ENCODE measurements around the gene NNMT.

NNMT gene

GRCh38 chr11:114348200-114349191, 52.3 kb downstream of the NNMT start:
- no peak overlapping the region for H3K9ac ChIP-seq (ENCODE audit: low read depth, low read length)

DNA sequence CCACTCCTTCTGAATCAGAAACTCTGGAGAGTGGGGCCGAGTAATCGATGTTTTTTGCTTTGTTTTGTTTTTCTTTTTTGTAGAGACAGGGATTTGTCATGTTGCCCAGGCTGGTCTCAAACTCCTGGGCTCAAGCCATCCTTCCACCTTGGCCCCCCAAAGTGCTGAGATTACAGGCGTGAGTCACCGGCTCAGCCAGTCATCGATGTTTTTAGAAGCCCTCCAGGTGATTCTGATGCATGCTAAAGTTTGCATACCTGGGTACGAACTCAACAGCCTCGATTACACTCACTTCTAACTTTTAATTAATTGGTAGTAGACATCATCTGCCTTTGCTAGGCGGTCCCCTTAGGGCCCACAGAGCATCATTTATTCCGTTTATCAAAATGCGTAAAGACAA, 53.8 kb downstream of the NNMT start:
- Histone ChIP-seq H3K4me1 (ENCODE audit: insufficient read depth, low read length) (peaks cover 3% of the 10 kb centered on the region), H3K9me3 (ENCODE audit: control insufficient read depth, insufficient read depth, low read length) (no peaks in the 10 kb centered on the region; the same call in 1 of the 2 replicates), H3K36me3 (ENCODE audit: insufficient read depth, low read length) (no peaks in the 10 kb centered on the region), H3K9ac (ENCODE audit: low read depth, low read length) (no peak overlapping the region)

More at GRCh38 chr11:114348200-114349191, 52.3 kb downstream of the NNMT start:
- H3K9me3 ChIP-seq (ENCODE audit: control insufficient read depth, insufficient read depth, low read length): no peaks in the 10 kb centered on the region; the same call in 1 of the 2 replicates
- H3K4me1 ChIP-seq (ENCODE audit: insufficient read depth, low read length): peaks cover 3% of the 10 kb centered on the region
- no peaks in the 10 kb centered on the region for H3K36me3 ChIP-seq (ENCODE audit: insufficient read depth, low read length)

- Histone ChIP-seq H3K36me3 (ENCODE audit: insufficient read depth, low read length) (no peaks in the 10 kb centered on the region), H3K9ac (ENCODE audit: low read depth, low read length) (no peak overlapping the region), H3K4me1 (ENCODE audit: insufficient read depth, low read length) (peaks cover 3% of the 10 kb centered on the region), H3K9me3 (ENCODE audit: control insufficient read depth, insufficient read depth, low read length) (no peaks in the 10 kb centered on the region)
Measured at GRCh38 chr11:114353443-114353842, 57.2 kb downstream of the NNMT start.

- Histone ChIP-seq H3K9ac (ENCODE audit: low read depth, low read length) (no peak overlapping the region), H3K9me3 (ENCODE audit: control insufficient read depth, insufficient read depth, low read length) (no peaks in the 10 kb centered on the region), H3K4me1 (ENCODE audit: insufficient read depth, low read length) (peaks cover 3% of the 10 kb centered on the region), H3K36me3 (ENCODE audit: insufficient read depth, low read length) (no peaks in the 10 kb centered on the region)
Measured at GRCh38 chr11:114354076-114354475, 57.9 kb downstream of the NNMT start.

GRCh38 chr11:114358716-114359115, 62.5 kb downstream of the NNMT start:
- Histone ChIP-seq H3K36me3 (ENCODE audit: insufficient read depth, low read length) (no peaks in the 10 kb centered on the region), H3K9me3 (ENCODE audit: control insufficient read depth, insufficient read depth, low read length) (no peaks in the 10 kb centered on the region), H3K9ac (ENCODE audit: low read depth, low read length) (no peak overlapping the region), H3K4me1 (ENCODE audit: insufficient read depth, low read length) (no peaks in the 10 kb centered on the region)

- Histone ChIP-seq H3K9ac (ENCODE audit: low read depth, low read length) (no peak overlapping the region), H3K36me3 (ENCODE audit: insufficient read depth, low read length) (no peaks in the 10 kb centered on the region), H3K9me3 (ENCODE audit: control insufficient read depth, insufficient read depth, low read length) (no peaks in the 10 kb centered on the region), H3K4me1 (ENCODE audit: insufficient read depth, low read length) (no peaks in the 10 kb centered on the region)
Measured at GRCh38 chr11:114359342-114359741, 63.1 kb downstream of the NNMT start.

DNA sequence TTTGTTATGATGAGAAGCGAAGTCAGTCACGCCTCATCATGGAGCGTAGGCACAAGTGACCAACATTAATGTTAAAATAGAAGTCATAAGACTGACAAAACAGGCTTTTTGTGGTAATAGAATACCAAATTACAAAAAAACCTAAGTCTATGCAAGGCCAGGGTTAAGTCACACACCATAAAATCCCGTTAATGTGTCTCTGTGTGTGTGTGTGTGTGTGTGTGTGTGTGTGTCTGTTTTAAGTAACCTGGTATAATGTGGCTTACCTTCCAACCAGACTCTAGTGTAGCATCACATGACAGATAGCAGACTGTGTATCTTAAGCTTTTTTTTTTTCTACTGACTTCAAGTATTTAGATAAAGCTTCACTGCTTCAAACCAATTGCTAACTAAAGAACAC, 66.1 kb downstream of the NNMT start:
- Histone ChIP-seq H3K9me3 (ENCODE audit: control insufficient read depth, insufficient read depth, low read length) (no peaks in the 10 kb centered on the region), H3K4me1 (ENCODE audit: insufficient read depth, low read length) (0 out of 2 replicates have a peak, but pooled peaks cover 12% of the 10 kb centered on the region), H3K9ac (ENCODE audit: low read depth, low read length) (no peak overlapping the region), H3K36me3 (ENCODE audit: insufficient read depth, low read length) (no peaks in the 10 kb centered on the region)

- Histone ChIP-seq H3K9me3 (ENCODE audit: control insufficient read depth, insufficient read depth, low read length) (no peaks in the 10 kb centered on the region), H3K9ac (ENCODE audit: low read depth, low read length) (no peak overlapping the region)
Measured at GRCh38 chr11:114362958-114363357, 66.8 kb downstream of the NNMT start.

More at GRCh38 chr11:114362958-114363357, 66.8 kb downstream of the NNMT start:
- Histone ChIP-seq H3K4me1 (ENCODE audit: insufficient read depth, low read length) (0 out of 2 replicates have a peak, but pooled peaks cover 18% of the 10 kb centered on the region), H3K36me3 (ENCODE audit: insufficient read depth, low read length) (no peaks in the 10 kb centered on the region)

Data from ES-I3 (cell line).